Omental fat pad (tissue), 4 donors: ENCODE results near the gene HECTD2. TPM values are rescaled to one million over a fixed set of nuclear protein-coding genes. Genes with fewer than 3 reads are reported as not detected.

ENCODE experiments used
- ATAC-seq: fragments of 150-250 bp; one replicate; pipeline ENCODE4 v1.9.1; 2016; ENCODE audit warnings: mild to moderate bottlenecking, moderate library complexity; ENCODE audit not compliant: low FRiP score
- DNase-seq: peaks from one replicate; pipeline ENCODE4 v3.0.0-alpha.2; 2019; ENCODE audit warnings: low spot score
- CTCF ChIP-seq, 3 donors: fragments of 450-650 bp; IDR thresholded peaks; one replicate each; pipeline ENCODE4 v1.5.1; 2016 to 2017; ENCODE audit warnings: antibody characterized with exemption in 3 of 3, mild to moderate bottlenecking in 3 of 3, moderate library complexity in 2 of 3
- total RNA-seq, 4 donors: library from RNA; depleted of rRNA; stranded (reverse); fragments of >200 nt; gene quantifications; one replicate each; pipeline ENCODE4 v1.1.0, GENCODE V29; 2016

The HECTD2 gene
- total RNA-seq, 4 donors from 2014 or later = 10.5 to 18.0 (median 16.8) TPM

- TF ChIP-seq CTCF (IDR thresholded peaks at IDR 0.05) = no peak
- ATAC-seq = no peak
These were observed 139.1 kb downstream of the HECTD2 start for GRCh38 chr10:91549262-91549661.

GRCh38 chr10:91550021-91550420, 139.9 kb downstream of the HECTD2 start:
- no peak for DNase-seq
- no peak for ATAC-seq
- TF ChIP-seq CTCF (IDR thresholded peaks at IDR 0.05) = no peak

More at GRCh38 chr10:91549262-91549661, 139.1 kb downstream of the HECTD2 start:
- DNase-seq = no peak

DNA sequence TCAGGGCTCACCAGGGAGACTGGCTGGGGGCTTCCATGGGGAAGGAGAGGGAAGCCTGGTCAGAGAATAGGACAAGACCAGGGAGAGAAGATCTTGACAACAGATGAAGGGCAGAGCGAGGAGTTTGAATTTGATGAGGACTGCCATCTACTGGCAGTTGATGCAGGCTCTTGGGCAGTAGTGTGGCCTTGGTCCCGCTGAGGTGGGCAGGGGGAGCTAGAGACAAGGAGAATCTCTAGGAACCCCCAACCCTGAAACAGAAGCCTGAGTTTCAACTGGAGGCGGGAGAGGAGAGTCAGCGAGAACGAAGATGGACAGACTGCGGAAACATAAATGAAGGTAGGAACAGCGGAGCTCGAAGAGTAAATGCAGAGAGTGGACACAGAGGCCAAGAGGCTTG, 141.7 kb downstream of the HECTD2 start:
- ATAC-seq (no peak), DNase-seq (no peak)

GRCh38 chr10:91552274-91553095, 142.3 kb downstream of the HECTD2 start:
- ATAC-seq (no peak), DNase-seq (no peak)

More for the DNA sequence above, 141.7 kb downstream of the HECTD2 start:
- no peak for TF ChIP-seq CTCF (IDR thresholded peaks at IDR 0.05)

DNA sequence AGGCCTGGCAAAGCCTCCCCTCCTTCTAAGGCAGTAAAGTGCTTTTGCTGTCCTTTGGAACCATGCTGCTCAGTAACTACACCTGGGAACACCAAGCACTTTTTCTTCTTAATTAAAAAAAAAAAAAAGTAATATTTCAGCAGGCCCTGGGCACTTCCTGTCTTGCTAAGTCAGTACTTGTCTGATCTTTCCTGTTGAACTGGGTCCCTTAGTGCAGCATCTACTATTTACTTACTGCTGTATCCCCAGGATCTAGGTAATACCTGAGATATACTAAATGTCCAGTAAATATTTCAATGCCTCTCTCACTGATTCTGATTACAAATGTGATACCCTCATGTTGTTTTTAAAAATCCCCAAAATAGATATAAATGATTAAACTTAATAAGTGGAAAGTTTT, 145.3 kb downstream of the HECTD2 start:
- no peak for ATAC-seq
- no peak for TF ChIP-seq CTCF (IDR thresholded peaks at IDR 0.05)
- no peak for DNase-seq

More at GRCh38 chr10:91552274-91553095, 142.3 kb downstream of the HECTD2 start:
- no peak for TF ChIP-seq CTCF (IDR thresholded peaks at IDR 0.05)

GRCh38 chr10:91556691-91557566, 146.8 kb downstream of the HECTD2 start:
- ATAC-seq = no peak
- TF ChIP-seq CTCF (IDR thresholded peaks at IDR 0.05) = no peak

More at GRCh38 chr10:91556691-91557566, 146.8 kb downstream of the HECTD2 start:
- DNase-seq = no peak
